ENCODE measurements around the gene LAMA5. TPM values are rescaled to one million over a fixed set of nuclear protein-coding genes. Genes with fewer than 3 reads are reported as not detected.

LAMA5 gene
- total RNA-seq, 1 donor from 2014 or later = 35.0 TPM

GRCh38 chr20:62411479-62412193 lies 44.5 kb upstream of the LAMA5 start:
- no peaks in the 10 kb centered on the region for H3K9me3 Mint-ChIP-seq
- H3K4me3 Mint-ChIP-seq = no peak overlapping the region
- no peaks in the 10 kb centered on the region for H3K4me1 Mint-ChIP-seq
- TF ChIP-seq CTCF (conservative IDR thresholded peaks at IDR 0.05) = no peak
- no peak overlapping the region for H3K27ac Mint-ChIP-seq (ENCODE audit: unreplicated experiment)
- peaks cover 5% of the 10 kb centered on the region for H3K27me3 Mint-ChIP-seq (ENCODE audit: low read depth)
- H3K36me3 Mint-ChIP-seq (ENCODE audit: low read depth) = no peaks in the 10 kb centered on the region
- no peak for DNase-seq (ENCODE audit: low read depth, low spot score)

- H3K4me1 Mint-ChIP-seq = peaks cover 4% of the 10 kb centered on the region
- H3K27ac Mint-ChIP-seq (ENCODE audit: unreplicated experiment) = no peak overlapping the region
- peaks cover 5% of the 10 kb centered on the region for H3K27me3 Mint-ChIP-seq (ENCODE audit: low read depth)
- no peak overlapping the region for H3K4me3 Mint-ChIP-seq
- H3K9me3 Mint-ChIP-seq = no peaks in the 10 kb centered on the region
- H3K36me3 Mint-ChIP-seq (ENCODE audit: low read depth) = no peaks in the 10 kb centered on the region
- TF ChIP-seq CTCF (conservative IDR thresholded peaks at IDR 0.05) = no peak
- DNase-seq (ENCODE audit: low read depth, low spot score) = no peak
Observed at GRCh38 chr20:62410746-62411478, 43.8 kb upstream of the LAMA5 start.

GRCh38 chr20:62409931-62410745 lies 43.0 kb upstream of the LAMA5 start:
- H3K4me1 Mint-ChIP-seq = peaks cover 10% of the 10 kb centered on the region
- H3K27ac Mint-ChIP-seq (ENCODE audit: unreplicated experiment) = no peak overlapping the region
- H3K27me3 Mint-ChIP-seq (ENCODE audit: low read depth) = peaks cover 5% of the 10 kb centered on the region
- peak; percentile 68 for TF ChIP-seq CTCF (conservative IDR thresholded peaks at IDR 0.05)
- no peaks in the 10 kb centered on the region for H3K36me3 Mint-ChIP-seq (ENCODE audit: low read depth)
- no peaks in the 10 kb centered on the region for H3K9me3 Mint-ChIP-seq
- peak; percentile 65 for DNase-seq (ENCODE audit: low read depth, low spot score)
- H3K4me3 Mint-ChIP-seq = peak overlapping the region; percentile 71

GRCh38 chr20:62409086-62409853 lies 42.2 kb upstream of the LAMA5 start:
- TF ChIP-seq CTCF (conservative IDR thresholded peaks at IDR 0.05) = no peak
- DNase-seq (ENCODE audit: low read depth, low spot score) = no peak
- no peaks in the 10 kb centered on the region for H3K9me3 Mint-ChIP-seq
- peaks cover 5% of the 10 kb centered on the region for H3K27me3 Mint-ChIP-seq (ENCODE audit: low read depth)
- no peak overlapping the region for H3K27ac Mint-ChIP-seq (ENCODE audit: unreplicated experiment)
- peaks cover 11% of the 10 kb centered on the region for H3K4me1 Mint-ChIP-seq
- no peaks in the 10 kb centered on the region for H3K36me3 Mint-ChIP-seq (ENCODE audit: low read depth)
- peak overlapping the region; percentile 32 for H3K4me3 Mint-ChIP-seq

- TF ChIP-seq CTCF (conservative IDR thresholded peaks at IDR 0.05) = no peak
- H3K27me3 Mint-ChIP-seq (ENCODE audit: low read depth) = peaks cover 5% of the 10 kb centered on the region
- H3K4me1 Mint-ChIP-seq = peaks cover 11% of the 10 kb centered on the region
- H3K36me3 Mint-ChIP-seq (ENCODE audit: low read depth) = no peaks in the 10 kb centered on the region
- H3K27ac Mint-ChIP-seq (ENCODE audit: unreplicated experiment) = no peak overlapping the region
- DNase-seq (ENCODE audit: low read depth, low spot score) = no peak
- H3K9me3 Mint-ChIP-seq = no peaks in the 10 kb centered on the region
- H3K4me3 Mint-ChIP-seq = no peak overlapping the region
Observed at GRCh38 chr20:62408640-62409039, 41.5 kb upstream of the LAMA5 start.
